ENCODE measurements around the gene GMDS. TPM values are rescaled to one million over a fixed set of nuclear protein-coding genes. Genes with fewer than 3 reads are reported as not detected.

GMDS gene
- polyA plus RNA-seq, 1 experiment = 7.1 TPM

- no peak overlapping the region for H3K4me3 ChIP-seq (ENCODE audit: low read depth, low read length)
- CTCF ChIA-PET = interaction anchor here (1.0 to 3.5 kb wide), 3 partner anchors 15 to 22 kb away, joined by 3 to 10 read pairs (median 6); no protein-coding TSS in a partner anchor
- DNase-seq (ENCODE audit: low read depth) = no peak
- TF ChIP-seq, protein P1, sequence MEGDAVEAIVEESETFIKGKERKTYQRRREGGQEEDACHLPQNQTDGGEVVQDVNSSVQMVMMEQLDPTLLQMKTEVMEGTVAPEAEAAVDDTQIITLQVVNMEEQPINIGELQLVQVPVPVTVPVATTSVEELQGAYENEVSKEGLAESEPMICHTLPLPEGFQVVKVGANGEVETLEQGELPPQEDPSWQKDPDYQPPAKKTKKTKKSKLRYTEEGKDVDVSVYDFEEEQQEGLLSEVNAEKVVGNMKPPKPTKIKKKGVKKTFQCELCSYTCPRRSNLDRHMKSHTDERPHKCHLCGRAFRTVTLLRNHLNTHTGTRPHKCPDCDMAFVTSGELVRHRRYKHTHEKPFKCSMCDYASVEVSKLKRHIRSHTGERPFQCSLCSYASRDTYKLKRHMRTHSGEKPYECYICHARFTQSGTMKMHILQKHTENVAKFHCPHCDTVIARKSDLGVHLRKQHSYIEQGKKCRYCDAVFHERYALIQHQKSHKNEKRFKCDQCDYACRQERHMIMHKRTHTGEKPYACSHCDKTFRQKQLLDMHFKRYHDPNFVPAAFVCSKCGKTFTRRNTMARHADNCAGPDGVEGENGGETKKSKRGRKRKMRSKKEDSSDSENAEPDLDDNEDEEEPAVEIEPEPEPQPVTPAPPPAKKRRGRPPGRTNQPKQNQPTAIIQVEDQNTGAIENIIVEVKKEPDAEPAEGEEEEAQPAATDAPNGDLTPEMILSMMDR (IDR thresholded peaks at IDR 0.05; ENCODE audit: insufficient read depth, low read depth, low read length) = no peak
- no peaks in the 10 kb centered on the region for H3K36me3 ChIP-seq (ENCODE audit: control insufficient read depth, insufficient read depth, low read length)
- POLR2A ChIA-PET = no interaction called here
- no peaks in the 10 kb centered on the region; the same call in 1 of the 2 replicates for H3K27me3 ChIP-seq (ENCODE audit: control insufficient read depth, insufficient read depth, low read length)
Observed at GRCh38 chr6:1576166-1576565, 669.2 kb downstream of the GMDS start.

GRCh38 chr6:1575210-1576041, 670.0 kb downstream of the GMDS start:
- TF ChIP-seq, protein P1 (IDR thresholded peaks at IDR 0.05; ENCODE audit: insufficient read depth, low read depth, low read length) = no peak
- no peaks in the 10 kb centered on the region; the same call in 1 of the 2 replicates for H3K27me3 ChIP-seq (ENCODE audit: control insufficient read depth, insufficient read depth, low read length)
- no peak overlapping the region for H3K4me3 ChIP-seq (ENCODE audit: low read depth, low read length)
- no peak for DNase-seq (ENCODE audit: low read depth)
- no peaks in the 10 kb centered on the region for H3K36me3 ChIP-seq (ENCODE audit: control insufficient read depth, insufficient read depth, low read length)
- POLR2A ChIA-PET = no interaction called here
- CTCF ChIA-PET = interaction anchor here (0.9 to 3.5 kb wide), 4 partner anchors 14 to 874 kb away, joined by 3 to 10 read pairs (median 4); no protein-coding TSS in a partner anchor

- Histone ChIP-seq H3K4me3 (ENCODE audit: low read depth, low read length) (no peak overlapping the region), H3K27me3 (ENCODE audit: control insufficient read depth, insufficient read depth, low read length) (no peaks in the 10 kb centered on the region; the same call in 1 of the 2 replicates), H3K36me3 (ENCODE audit: control insufficient read depth, insufficient read depth, low read length) (no peaks in the 10 kb centered on the region)
- CTCF ChIA-PET = interaction anchor here (0.9 to 3.5 kb wide), 4 partner anchors 13 to 874 kb away, joined by 3 to 10 read pairs (median 4); no protein-coding TSS in a partner anchor
- no peak for DNase-seq (ENCODE audit: low read depth)
- TF ChIP-seq, protein P1 (IDR thresholded peaks at IDR 0.05; ENCODE audit: insufficient read depth, low read depth, low read length) = no peak
- POLR2A ChIA-PET = no interaction called here
Observed at GRCh38 chr6:1574890-1575209, 670.6 kb downstream of the GMDS start.

- no peaks in the 10 kb centered on the region for H3K36me3 ChIP-seq (ENCODE audit: control insufficient read depth, insufficient read depth, low read length)
- CTCF ChIA-PET = interaction anchor here (0.9 to 3.5 kb wide), 4 partner anchors 13 to 875 kb away, joined by 3 to 10 read pairs (median 4); no protein-coding TSS in a partner anchor
- no peak overlapping the region for H3K4me3 ChIP-seq (ENCODE audit: low read depth, low read length)
- DNase-seq (ENCODE audit: low read depth) = no peak
- POLR2A ChIA-PET = no interaction called here
- TF ChIP-seq, protein P1 (IDR thresholded peaks at IDR 0.05; ENCODE audit: insufficient read depth, low read depth, low read length) = no peak
- H3K27me3 ChIP-seq (ENCODE audit: control insufficient read depth, insufficient read depth, low read length) = no peaks in the 10 kb centered on the region; the same call in 1 of the 2 replicates
Observed at GRCh38 chr6:1574083-1574761, 671.2 kb downstream of the GMDS start.

Measured in BJ (cell line).